NCI-H146 treated with DMSO at 0.1 percent for 48 hours (cell line): Measurements from ENCODE around the gene ESPN.

Source experiments
- DNase-seq: peaks from one replicate; lab custom pipeline; 2025; ENCODE audit not compliant: unreplicated experiment; lab: John Stamatoyannopoulos, UW

The ESPN gene

DNA sequence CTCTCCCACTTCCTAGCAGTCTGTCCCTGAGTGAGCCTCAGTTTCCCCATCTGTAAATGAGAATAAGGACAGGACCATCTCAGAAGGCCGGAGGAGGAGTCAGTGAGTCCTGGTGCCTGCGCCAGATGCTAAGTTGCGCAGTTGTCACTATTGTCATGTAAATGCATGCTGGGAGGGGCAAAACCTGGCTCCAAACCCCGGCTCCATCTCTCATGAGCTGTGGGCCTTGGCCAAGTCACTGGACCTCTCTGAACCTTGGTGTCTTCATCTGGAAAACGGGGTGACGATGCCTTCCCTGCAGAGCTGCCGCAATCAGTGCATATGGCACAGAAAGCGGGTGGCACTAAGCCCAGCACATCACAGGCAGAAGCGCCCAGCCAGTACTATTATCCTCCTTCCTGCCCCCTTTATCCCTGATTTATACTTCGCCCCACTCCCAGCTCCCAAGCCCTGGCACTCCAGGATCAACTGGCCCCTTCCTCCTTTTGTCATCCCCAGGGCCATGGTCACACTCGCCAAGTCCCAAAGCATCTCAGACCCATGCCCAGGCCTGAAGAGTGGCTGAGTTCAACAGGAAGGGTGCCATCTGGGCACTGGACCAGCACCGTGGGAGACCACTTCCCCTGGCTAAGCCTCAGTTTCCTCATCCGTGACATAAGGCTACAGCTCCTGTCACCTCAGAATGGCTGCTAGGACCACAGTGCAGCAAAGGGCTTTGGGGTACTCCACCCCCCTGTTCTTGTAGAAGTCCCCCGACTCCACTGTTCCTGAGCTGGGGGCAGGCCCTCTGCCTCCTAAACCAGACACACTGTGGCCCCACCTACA lies 71.2 kb downstream of the ESPN start:
- DNase-seq: no peak

DNA sequence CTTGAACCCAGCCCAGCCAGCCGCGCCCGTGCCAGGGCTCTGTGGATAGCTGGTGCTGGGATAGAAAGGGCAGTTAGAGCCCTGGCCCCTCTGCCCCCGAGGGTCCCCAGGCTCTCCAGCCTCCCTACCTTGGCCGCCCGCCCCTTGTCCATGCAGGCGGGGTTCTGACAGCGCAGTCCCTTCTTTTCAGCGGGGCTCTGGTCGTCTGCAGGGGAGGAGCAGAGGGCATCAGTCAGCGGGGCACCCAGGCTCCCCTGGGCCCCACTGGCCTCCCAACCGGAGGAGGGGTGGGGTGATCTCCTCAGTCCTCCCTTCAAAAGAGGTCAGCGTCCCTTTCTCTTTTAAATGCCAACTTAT lies 71.8 kb downstream of the ESPN start:
- DNase-seq: no peak

DNA sequence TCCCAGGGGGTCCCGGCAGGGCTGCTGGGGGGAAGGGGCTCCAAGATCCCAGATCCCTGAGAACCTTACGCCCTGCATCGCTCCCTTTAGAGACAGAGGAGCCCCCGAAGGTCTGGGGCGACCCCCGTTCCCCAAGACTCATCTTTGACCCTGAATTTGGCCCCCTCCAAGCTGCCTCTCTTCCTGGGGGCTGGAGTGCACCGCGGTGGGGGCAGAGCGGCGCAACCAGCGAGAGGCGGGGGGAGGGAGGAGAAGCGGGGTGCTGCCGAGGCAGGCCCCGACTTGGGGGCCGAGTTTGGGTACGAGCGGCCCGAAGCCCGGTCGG lies 72.3 kb downstream of the ESPN start:
- no peak for DNase-seq

DNA sequence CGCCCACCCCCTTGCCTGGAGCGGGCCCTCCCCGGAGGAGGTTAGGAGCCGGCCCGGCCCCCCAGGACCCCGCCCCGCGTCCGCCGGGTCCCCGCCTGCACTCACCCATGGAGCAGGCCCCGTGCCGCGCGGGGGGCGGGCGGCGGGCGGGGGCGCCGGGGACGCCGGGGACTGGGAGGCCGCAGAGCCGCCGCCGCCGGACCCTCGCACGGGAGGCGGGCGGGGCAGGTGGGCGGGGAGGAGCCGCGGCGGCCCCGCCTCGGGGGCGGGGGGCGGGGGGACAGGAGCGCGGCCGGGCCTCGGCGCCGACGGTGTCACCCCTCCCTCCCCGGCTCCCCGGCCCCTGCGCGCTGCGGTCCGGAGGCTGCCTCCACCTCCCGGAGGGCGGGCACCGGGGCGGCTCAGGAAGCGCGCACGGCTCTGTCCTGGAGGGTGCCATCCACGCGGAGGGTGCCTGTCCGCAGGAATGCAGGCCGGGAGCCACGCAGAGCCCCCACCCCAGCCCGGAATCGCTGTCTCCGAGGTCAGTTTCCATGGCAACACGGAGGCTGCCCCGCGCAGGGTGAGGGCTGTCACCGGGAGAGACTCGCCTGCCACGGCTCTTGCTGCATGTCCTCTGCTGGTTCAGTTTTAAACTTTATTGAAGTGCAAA lies 72.8 kb downstream of the ESPN start:
- DNase-seq: no peak

DNA sequence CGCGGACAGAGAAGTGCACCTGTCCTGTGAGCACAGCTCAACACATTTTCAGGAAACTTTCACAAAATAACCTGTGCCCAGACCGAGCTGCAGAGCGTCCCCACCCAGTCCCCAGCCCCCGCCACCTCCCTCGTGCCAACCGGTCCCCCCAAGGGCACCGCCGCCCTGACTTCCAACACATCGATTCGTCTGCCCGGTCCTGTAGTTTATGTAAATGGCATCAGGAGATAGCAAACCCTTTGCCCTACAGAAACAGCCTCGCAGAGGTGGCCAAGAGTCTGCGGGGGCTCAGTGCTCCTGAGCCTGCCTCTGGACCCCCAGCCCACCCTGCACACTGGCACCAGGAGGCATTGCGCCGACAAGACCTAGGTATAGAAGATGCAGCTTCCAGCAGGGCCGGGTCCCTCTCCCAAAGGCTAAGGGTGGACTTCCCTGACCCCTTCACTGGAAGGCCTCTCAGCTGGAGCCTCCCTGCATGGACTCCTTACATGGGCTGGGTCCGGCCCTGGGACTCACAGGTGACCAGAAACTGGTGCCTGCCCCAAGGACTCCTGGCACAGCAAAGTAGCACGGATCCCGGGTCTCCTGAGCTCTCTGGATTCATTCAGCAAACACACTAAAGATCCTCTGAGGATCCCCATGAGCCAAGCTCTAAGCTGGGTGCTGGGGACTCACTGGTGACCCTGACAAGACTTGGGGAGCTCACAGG lies 73.4 kb downstream of the ESPN start:
- no peak for DNase-seq

DNA sequence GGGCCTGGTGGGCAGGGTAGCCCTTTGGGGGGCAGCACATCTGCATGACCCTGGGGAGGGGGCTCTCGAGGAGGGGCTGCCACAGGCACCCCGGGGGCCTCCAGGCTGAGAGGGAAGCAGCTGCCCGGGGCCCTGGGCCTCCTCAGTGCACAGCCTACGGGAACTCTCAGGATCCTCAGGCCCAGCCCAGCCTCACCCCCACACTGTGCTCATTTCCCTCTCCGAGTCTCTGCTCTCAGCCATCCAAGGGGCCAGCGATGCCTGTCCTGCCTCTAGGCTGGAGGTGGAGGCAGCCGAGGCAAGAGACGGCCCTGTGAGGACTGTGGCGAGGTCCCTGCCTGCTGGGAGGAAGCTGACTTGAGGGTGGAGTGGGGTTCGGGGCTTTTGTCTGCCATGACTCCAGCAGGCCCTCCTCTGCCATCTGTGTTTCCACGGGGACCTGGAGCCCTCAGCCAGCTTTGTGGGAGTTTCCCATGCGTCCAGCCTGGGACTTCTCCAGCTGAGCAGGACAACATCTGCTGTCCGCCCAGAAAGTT lies 74.1 kb downstream of the ESPN start:
- DNase-seq: no peak

DNA sequence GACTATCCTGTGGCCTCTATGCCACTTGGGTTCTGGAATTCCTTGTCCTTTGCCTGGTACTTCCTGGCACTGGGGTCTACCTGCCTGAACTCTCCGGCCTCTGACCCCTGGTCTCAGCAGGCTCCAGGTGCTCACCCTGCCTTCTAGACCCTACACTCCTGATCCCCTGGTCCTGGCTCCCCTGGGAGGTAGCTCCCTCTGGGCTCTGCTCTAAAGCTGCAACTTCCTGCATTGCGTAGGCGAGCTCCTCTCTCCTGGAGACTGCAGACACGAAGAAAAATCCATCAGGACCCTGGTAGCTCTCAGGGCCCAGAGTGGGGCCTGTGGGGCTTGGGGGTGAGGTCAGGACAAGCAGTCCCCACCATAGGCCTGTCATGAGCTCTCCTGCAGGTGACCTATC lies 74.7 kb downstream of the ESPN start:
- DNase-seq: no peak

DNA sequence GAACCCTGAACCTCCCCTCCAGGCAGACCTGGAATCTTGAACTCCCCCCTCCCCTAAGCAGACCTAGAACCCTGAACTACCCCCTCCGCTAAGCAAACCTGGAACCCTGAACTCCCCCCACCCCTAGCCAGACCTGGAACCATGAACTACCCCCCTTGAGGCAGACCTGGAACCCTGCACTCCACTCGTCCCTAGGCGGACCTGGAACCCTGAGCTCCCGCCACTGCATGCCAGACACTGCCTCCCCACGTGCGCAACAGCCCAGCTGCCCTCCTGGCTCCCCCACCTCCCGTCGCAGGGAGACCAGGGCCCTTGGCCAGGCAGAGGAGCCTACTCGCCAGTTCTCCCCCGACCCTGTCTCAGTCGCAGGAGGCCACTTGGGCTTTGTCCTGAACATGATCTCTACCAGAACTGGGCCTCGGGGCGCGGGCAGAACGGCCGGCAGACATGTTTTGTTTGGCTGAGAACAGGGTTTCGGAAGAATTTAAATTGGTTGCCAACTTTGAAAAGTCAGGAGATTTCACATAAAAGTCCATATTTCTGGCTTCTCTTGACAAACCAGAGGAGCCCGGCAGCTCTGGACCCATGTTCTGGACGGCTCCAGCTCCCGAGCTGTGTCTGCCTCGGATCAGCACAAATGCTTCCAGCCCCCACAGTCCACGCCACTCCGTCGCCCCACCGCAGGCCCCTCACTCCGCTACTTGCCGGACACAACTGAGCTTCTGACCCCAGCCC lies 76.1 kb downstream of the ESPN start:
- no peak for DNase-seq

DNA sequence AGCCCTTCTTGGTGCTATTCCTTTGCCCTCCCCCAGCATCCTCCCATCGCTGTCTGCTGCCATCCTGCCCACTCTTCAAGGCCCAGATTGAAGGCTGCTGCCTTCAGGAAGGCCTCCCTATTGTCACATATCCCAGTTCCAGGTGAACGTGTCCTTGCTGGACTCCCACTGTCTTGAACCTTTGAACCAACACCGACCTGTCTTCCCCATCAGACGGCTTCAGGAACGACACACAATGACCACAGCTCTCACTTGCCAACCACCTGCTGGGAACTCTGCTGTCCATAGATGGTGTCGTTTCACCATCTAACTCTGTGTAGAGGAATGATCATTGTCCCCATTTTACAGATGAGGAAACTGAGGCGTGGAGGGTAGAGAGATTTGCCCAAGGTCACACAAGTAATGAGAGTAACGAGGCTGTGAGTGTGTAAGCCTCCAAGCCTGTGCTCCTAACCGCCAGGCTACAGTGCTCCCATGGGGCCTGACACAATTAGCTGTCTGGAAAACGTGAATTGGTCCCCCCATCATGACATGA lies 76.8 kb downstream of the ESPN start:
- DNase-seq: no peak

DNA sequence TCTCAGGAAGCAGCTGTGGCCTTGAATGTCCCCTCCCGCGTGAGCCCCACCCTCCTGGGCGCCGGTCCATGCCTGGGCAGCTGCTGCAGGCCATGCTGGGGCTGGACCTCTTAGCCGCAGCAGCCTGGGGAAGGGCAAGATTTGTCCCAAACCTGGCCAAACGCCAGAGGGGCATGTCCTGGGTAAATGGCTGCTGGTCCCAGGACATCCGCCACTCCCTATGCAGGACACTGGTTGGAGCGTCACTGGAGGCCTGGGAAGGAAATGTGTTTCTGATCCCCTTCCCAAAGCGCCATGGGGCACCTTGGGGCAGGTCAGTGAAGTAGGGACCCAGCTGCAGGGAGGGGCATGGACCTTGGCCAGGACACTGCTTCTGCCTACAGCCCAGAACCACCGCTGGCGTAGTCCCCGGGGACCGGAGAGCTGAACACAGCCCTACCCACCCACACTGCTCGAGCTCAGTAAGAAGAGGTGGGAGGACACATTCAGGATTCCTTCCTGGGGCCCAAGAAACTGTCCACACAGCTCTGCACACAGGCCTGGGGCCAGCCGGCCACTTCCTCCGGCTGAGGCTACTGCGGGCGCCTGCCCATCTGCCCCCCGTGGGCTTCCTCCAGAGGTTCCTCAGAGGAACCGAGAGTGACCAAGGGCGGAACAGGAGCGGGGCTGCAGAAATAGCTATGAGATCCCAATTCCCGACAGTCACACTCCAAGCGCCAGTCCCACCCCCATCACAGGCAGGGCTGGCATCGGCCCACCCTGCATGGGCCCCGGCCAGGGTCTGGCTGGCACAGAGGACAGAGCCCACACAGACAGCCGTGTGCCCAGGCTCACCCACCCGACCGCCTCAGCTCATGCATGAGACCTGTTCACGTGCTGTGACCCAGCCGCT lies 77.7 kb downstream of the ESPN start:
- DNase-seq: no peak

DNA sequence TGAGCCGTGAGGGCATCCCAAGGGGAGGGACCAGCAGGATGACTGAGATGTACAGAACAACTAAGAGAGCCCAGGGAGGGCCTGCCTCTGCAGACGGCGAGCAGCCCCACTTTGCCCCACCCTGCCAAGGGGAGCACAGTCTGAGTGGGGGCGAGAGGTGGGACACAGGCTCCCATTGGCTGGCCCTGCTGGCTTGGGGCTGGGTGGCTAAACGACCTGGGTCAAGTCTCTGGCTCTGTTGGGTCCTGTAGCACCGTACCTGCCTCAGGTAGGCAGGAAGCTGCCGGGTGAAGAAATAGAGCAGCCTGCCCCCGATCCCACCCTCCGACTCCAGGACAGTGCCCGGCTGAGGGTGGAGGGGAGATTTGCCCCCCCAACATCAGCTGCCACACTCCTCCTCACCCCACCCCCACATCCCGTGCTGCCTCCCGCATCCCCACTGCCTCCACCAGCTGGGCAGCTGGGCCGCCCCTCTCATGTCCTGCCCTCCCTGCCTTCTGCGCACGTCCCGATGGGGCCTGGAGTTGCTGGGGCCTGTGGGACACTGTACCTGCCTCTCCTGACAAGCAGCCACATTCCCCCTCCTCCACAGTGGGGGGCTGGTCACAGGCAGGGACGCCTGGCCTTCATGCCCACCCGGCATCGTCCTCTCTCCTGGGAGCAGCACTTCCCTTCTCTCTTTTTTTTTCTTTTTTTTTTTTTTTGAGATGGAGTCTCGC lies 79.5 kb downstream of the ESPN start:
- DNase-seq: no peak

DNA sequence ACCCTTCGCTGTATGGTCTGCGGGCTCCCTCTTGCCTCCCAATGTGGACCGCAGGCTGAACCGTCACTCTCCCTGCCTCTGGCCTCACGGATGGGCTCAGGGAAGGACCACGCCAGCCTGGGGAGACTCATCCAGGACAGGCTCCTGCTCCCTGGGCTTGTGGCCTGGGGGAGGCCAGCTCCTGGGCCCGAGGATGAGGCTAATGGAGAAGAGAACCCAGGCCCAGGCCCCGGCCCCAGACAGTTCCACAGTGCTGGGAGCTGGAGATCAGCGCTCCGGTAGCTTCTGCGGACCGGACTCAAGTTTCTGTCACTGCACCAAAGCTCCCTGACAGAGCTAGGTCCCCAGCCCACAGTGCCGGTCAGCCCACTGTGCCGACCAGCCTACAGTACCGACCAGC lies 80.3 kb downstream of the ESPN start:
- DNase-seq: no peak

DNA sequence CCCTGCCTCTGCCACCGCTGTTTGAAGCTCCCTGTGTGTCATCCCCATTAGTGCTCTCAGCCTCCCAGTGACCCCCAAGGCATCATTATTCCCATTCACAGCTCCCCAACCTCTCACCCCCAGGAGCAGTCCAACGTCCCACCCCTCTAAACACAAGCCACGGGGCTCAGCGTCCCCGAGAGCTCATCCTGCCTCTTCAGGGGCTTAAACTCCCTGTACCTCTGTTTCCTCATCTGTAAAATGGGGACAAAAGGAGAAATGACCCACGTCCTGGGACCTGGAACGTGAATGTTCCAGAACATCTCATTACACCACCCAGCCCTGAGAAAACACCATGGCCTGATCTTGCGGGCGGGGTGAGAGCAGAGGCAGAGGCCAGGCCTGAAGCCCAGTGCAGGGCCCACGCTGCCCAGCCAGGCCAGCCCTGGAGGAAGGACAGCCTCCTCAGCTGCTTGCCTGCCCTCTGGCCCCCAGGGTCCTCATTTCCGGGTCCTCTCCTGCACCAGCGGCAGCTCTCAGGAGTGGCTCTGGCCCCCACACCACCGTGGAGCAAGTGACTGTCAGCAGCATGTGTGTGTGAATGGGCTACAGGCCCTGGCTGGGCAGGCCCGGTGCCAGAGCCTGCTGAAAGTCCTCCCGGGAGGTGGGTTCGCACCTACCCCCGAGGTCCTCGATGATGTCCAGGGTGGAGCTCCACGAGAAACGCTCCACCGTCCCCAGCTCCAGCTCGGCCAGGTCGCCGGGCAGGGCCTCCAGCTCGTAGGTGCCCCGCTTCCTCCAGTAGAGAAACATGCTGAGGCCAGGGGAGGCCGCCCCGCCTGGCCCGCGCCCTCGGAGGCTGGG lies 81.0 kb downstream of the ESPN start:
- no peak for DNase-seq

DNA sequence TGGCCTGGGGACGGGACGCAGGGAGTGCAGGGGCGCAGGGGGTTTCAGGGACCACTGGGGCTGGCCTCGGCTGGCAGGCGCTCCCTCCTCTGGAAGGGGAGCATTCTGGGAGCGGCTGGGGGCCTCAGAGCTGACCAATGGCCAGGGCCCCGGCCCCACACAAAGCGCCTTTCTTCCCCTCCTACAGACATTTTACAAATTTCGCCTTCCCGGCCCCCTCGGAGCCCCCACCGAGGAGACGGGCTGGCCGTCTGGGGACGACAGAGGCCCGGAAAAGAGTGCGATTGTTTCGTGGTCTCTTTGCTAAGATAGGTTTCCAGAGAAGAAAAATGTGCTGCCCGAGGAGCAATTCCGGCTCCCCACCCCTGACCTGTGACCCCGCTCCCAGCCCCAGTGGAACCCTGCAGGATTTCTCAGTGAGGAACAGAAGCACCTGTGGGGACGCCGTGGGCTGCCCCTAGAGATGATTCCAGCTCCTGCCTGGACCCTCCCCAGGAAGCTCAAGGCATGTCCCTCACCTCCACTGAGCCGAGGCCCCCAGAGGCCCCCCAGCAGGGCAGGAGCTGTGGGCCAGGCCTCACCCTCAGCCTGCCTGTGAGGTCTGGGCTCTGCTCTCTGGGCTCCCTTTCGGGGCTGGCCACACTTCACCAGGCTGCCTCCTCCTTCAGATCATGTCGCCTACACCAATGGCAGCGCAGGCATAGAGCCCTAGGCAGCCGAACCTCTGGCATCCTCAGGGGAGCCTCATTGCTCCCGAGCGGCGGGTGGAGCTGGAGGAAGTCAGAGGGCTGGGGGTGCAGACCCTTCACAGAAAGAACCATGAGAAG lies 81.8 kb downstream of the ESPN start:
- no peak for DNase-seq

DNA sequence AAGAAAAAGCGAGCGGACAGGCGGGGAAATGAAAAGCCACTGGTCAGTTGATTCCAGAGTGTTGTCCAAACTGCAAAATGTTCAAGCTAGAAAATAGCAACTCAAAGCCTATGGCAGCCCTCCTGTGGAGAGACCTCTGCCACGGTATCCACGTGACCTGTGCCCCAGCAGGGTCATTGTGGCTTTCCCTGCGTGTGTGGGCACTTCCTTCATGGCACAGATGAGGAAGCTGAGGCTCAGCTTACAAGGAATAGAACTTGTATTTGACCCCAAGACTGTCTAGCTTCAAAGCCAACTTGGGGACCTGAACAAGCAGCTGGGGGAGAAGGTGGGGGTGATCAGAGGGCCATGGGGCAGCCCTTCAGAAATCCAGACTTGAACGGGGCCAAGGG lies 82.5 kb downstream of the ESPN start:
- DNase-seq: no peak

DNA sequence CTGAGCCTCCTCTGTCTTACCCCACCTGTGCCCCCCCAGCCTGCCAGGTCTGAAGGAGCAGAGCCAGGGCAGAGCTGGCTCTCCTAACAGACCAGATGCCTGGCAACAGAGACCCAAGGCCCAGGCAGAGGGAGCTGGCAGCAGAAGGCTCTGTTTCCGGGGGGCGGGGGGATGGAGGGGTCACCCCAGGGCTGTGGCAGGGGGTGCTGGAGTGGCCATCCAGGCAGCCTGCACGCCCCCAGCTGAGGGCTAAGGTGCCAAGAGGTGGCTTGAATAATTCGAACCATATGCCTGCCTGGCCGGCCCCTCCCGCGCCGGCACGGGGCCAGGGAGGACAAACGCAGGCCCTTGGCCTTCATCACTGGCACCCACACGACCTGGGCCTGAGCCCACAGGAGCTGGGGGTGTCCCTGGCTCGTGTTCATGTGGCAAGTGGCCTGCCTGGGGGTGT lies 82.9 kb downstream of the ESPN start:
- no peak for DNase-seq

DNA sequence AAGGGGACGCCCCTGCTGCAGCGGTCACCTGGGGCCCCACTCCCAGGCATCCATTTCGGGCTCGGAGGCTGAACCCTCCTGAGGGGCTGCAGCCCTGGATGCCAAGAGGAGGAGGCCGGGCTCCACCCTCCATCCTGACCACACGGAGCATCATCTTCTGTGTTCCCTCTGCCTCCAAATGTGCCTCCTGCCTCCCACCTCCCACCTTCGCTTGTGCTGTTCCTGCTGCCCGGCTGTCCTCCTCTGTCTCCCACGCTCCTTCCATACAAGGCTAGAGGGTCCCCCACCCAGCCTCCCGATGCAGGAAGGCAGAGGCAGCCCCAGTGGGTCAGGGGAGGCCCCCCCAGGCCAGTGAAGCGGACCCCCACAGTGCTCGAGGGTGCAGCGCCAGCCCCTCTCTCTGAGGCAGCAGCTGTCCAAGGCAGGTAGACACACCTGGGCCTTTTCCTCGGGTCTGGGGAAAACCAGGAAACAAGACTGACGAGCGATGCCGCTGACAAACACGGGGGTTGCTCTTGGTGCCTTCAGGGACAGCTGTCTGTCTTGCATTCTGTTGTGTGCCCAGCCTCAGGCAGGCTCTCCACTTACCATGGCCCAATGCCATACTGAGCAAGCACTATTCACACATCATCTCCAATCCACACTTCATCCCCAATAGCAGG lies 83.7 kb downstream of the ESPN start:
- DNase-seq: no peak
